ENCODE results near the gene ARID3A. TPM values are rescaled to one million over a fixed set of nuclear protein-coding genes. Genes with fewer than 3 reads are reported as not detected.

The ARID3A gene
- total and polyA plus RNA-seq, 4 donors = 7.7 to 29.7 (median 19.8) TPM

GRCh38 chr19:927780-928401 is 2.1 kb downstream of the ARID3A start:
- Histone ChIP-seq H3K4me1 (ENCODE audit: control insufficient read depth in 5 of 5, insufficient read depth in 5 of 5, low read length in 5 of 5) (peaks cover under 1 to 22% (median 2%) of the 10 kb centered on the region in 5 donors), H3K9me3 (ENCODE audit: control insufficient read depth in 4 of 4, insufficient read depth in 3 of 4, low read length in 3 of 4) (no peaks in the 10 kb centered on the region), H3K27ac (ENCODE audit: low read depth in 1 of 2, low read length in 1 of 2) (peak overlapping the region in 1 of 2 donors; percentile 9), H3K9ac (ENCODE audit: insufficient read depth in 1 of 2, low read length in 2 of 2) (no peak overlapping the region), H3K36me3 (ENCODE audit: control insufficient read depth in 4 of 4, insufficient read depth in 4 of 4, low read length in 4 of 4) (peaks cover 0 to 12% (median 4%) of the 10 kb centered on the region in 4 donors), H3K27me3 (ENCODE audit: control insufficient read depth in 3 of 3, insufficient read depth in 3 of 3, low read length in 2 of 3) (no peaks in the 10 kb centered on the region), H3K4me3 (no peak overlapping the region)
- no peak for DNase-seq
- no peak for ATAC-seq (ENCODE audit: insufficient read depth, low FRiP score)
- no peak for TF ChIP-seq CTCF (IDR thresholded peaks at IDR 0.05; ENCODE audit: control extremely low read depth, extremely low read depth)
- 53 to 69% methylated on average over 11 to 12 of the region's 12 CpGs for WGBS, 2 donors

- Histone ChIP-seq H3K27me3 (ENCODE audit: control insufficient read depth in 3 of 3, insufficient read depth in 3 of 3, low read length in 2 of 3) (no peaks in the 10 kb centered on the region), H3K4me1 (ENCODE audit: control insufficient read depth in 5 of 5, insufficient read depth in 5 of 5, low read length in 5 of 5) (peaks cover 2 to 30% (median 8%) of the 10 kb centered on the region in 5 donors), H3K36me3 (ENCODE audit: control insufficient read depth in 4 of 4, insufficient read depth in 4 of 4, low read length in 4 of 4) (peaks cover 0 to 12% (median 4%) of the 10 kb centered on the region in 4 donors), H3K9me3 (ENCODE audit: control insufficient read depth in 4 of 4, insufficient read depth in 3 of 4, low read length in 3 of 4) (no peaks in the 10 kb centered on the region), H3K27ac (ENCODE audit: low read depth in 1 of 2, low read length in 1 of 2) (no peak overlapping the region), H3K4me3 (no peak overlapping the region), H3K9ac (ENCODE audit: insufficient read depth in 1 of 2, low read length in 2 of 2) (no peak overlapping the region)
- no peak for TF ChIP-seq CTCF (IDR thresholded peaks at IDR 0.05; ENCODE audit: control extremely low read depth, extremely low read depth)
- ATAC-seq (ENCODE audit: insufficient read depth, low FRiP score) (no peak), DNase-seq (no peak)
- WGBS, 2 donors = 63 to 77% methylated on average over 18 of the region's 18 CpGs
Observed at GRCh38 chr19:928471-929202, 2.8 kb downstream of the ARID3A start.

GRCh38 chr19:929203-929890 is 3.5 kb downstream of the ARID3A start:
- 93 to 94% methylated on average over 35 to 51 of the region's 51 CpGs for WGBS, 2 donors
- no peak for DNase-seq
- no peak for ATAC-seq (ENCODE audit: insufficient read depth, low FRiP score)
- Histone ChIP-seq H3K9ac (ENCODE audit: insufficient read depth in 1 of 2, low read length in 2 of 2) (no peak overlapping the region), H3K4me1 (ENCODE audit: control insufficient read depth in 5 of 5, insufficient read depth in 5 of 5, low read length in 5 of 5) (peaks cover 4 to 37% (median 15%) of the 10 kb centered on the region in 5 donors), H3K4me3 (no peak overlapping the region), H3K9me3 (ENCODE audit: control insufficient read depth in 4 of 4, insufficient read depth in 3 of 4, low read length in 3 of 4) (no peaks in the 10 kb centered on the region), H3K36me3 (ENCODE audit: control insufficient read depth in 4 of 4, insufficient read depth in 4 of 4, low read length in 4 of 4) (peaks cover 0 to 12% (median 4%) of the 10 kb centered on the region in 4 donors), H3K27me3 (ENCODE audit: control insufficient read depth in 3 of 3, insufficient read depth in 3 of 3, low read length in 2 of 3) (no peaks in the 10 kb centered on the region), H3K27ac (ENCODE audit: low read depth in 1 of 2, low read length in 1 of 2) (no peak overlapping the region)
- TF ChIP-seq CTCF (IDR thresholded peaks at IDR 0.05; ENCODE audit: control extremely low read depth, extremely low read depth) = no peak

Measured in lung (tissue), 12 donors.